ENCODE data around the gene EPHA2. TPM values are rescaled to one million over a fixed set of nuclear protein-coding genes. Genes with fewer than 3 reads are reported as not detected.

Gene EPHA2
- total and polyA plus RNA-seq, 8 donors, result 4.6 to 200 (median 23.4) TPM

DNA sequence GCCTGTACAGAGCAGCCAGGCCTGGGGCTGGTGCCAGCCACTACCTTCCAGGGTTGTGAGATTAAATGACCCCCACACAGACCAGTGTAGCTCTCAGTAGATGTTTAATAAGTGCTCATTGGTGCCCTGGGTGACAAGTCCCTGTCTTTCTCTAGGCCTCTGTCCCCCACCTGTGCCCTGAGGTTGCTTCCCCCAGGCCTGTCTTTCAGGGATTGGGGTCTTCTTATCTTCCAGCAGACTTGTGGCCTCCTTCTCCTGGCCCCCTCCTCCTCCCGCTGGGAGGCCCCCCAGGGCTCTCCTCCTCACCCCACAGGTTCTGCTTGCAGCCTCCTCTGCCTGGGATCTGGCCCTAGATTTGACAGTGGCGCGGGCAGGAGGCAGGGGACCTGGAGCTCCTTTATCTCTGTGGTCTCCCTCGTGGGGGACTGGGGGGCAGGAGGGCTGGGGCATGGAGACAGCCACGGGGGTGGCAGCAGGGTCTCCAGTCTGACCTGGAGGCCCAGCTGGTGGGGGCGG is 40.3 kb downstream of the EPHA2 start:
- WGBS, 5 donors, result 64 to 83% (median 70%) methylated on average over 5 to 6 of the region's 6 CpGs
- no peak overlapping the region for H3K4me3 ChIP-seq
- intact Hi-C loops (cut with DNase I; ENCODE audit: low total_unique reads), result no loop called here
- H3K4me1 ChIP-seq, result peaks cover under 1 to 5% (median 2%) of the 10 kb centered on the region in 4 donors
- TF ChIP-seq POLR2AphosphoS5 (IDR thresholded peaks at IDR 0.05), result no peak
- no peak for TF ChIP-seq EP300 (IDR thresholded peaks at IDR 0.05)
- TF ChIP-seq POLR2A (IDR thresholded peaks at IDR 0.05), result no peak
- TF ChIP-seq, protein P1, sequence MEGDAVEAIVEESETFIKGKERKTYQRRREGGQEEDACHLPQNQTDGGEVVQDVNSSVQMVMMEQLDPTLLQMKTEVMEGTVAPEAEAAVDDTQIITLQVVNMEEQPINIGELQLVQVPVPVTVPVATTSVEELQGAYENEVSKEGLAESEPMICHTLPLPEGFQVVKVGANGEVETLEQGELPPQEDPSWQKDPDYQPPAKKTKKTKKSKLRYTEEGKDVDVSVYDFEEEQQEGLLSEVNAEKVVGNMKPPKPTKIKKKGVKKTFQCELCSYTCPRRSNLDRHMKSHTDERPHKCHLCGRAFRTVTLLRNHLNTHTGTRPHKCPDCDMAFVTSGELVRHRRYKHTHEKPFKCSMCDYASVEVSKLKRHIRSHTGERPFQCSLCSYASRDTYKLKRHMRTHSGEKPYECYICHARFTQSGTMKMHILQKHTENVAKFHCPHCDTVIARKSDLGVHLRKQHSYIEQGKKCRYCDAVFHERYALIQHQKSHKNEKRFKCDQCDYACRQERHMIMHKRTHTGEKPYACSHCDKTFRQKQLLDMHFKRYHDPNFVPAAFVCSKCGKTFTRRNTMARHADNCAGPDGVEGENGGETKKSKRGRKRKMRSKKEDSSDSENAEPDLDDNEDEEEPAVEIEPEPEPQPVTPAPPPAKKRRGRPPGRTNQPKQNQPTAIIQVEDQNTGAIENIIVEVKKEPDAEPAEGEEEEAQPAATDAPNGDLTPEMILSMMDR (IDR thresholded peaks at IDR 0.05), result no peak
- no peaks in the 10 kb centered on the region for H3K27me3 ChIP-seq
- no peak overlapping the region for H3K27ac ChIP-seq
- DNase-seq, result peak in 1 of 2 donors; percentile 9
- H3K9me3 ChIP-seq, result no peaks in the 10 kb centered on the region
- no peaks in the 10 kb centered on the region for H3K36me3 ChIP-seq

DNA sequence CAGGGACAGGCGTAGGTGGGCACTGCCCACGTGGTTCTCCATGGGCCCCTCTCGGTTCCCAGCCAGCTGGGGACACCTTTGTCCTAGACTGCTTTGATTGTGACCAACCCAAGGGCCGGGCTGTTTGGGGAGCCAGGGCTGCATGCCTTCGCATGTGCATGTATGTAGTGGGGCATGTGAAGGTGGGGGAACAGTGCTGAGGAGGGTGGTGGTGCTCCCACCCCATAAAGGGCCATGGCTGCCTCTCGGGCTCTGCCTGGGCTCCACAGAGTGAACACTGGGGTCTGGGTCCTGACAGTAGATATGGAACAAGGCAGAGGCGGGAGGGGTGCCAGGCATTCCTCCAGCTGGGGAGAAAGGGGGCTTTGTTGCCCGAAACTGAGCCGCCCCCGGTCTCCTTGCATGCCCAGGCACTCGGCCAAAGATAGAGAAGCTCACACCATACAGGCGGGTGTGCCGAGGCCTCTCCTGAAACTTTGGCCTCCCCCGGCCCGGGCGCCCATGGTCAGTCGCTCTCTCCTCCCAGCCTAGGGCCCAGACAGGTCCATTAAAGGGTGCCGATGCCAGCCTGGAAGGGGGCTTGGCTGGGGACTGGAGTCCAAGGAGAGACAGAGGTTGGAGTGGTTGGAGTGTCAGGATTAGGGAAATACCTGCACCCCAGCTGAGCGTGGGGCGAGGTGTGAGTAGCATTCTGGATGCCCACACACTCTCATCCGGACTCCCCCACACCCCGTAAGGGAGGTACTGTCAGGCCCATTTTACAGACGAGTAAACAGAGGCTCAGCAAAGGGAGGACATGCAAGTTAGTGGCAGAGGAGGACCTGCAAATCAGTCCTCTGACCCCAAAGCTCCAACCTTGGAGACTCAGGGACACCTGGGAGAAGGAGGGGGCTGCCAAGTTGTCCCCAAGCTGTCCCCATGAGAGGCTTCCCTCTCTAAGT is 41.1 kb downstream of the EPHA2 start:
- 66 to 81% (median 72%) methylated on average over 15 to 23 of the region's 23 CpGs for WGBS, 5 donors
- no peaks in the 10 kb centered on the region for H3K27me3 ChIP-seq
- no peaks in the 10 kb centered on the region for H3K9me3 ChIP-seq
- peak in 1 of 2 donors; percentile 57 for DNase-seq
- no peaks in the 10 kb centered on the region for H3K36me3 ChIP-seq
- intact Hi-C loops (cut with DNase I; ENCODE audit: low total_unique reads), result no loop called here
- H3K4me3 ChIP-seq, result no peak overlapping the region
- no peak overlapping the region for H3K27ac ChIP-seq
- TF ChIP-seq, protein P1 (IDR thresholded peaks at IDR 0.05), result no peak
- TF ChIP-seq POLR2A (IDR thresholded peaks at IDR 0.05) (no peak), EP300 (IDR thresholded peaks at IDR 0.05) (no peak), POLR2AphosphoS5 (IDR thresholded peaks at IDR 0.05) (no peak)
- no peaks in the 10 kb centered on the region for H3K4me1 ChIP-seq

DNA sequence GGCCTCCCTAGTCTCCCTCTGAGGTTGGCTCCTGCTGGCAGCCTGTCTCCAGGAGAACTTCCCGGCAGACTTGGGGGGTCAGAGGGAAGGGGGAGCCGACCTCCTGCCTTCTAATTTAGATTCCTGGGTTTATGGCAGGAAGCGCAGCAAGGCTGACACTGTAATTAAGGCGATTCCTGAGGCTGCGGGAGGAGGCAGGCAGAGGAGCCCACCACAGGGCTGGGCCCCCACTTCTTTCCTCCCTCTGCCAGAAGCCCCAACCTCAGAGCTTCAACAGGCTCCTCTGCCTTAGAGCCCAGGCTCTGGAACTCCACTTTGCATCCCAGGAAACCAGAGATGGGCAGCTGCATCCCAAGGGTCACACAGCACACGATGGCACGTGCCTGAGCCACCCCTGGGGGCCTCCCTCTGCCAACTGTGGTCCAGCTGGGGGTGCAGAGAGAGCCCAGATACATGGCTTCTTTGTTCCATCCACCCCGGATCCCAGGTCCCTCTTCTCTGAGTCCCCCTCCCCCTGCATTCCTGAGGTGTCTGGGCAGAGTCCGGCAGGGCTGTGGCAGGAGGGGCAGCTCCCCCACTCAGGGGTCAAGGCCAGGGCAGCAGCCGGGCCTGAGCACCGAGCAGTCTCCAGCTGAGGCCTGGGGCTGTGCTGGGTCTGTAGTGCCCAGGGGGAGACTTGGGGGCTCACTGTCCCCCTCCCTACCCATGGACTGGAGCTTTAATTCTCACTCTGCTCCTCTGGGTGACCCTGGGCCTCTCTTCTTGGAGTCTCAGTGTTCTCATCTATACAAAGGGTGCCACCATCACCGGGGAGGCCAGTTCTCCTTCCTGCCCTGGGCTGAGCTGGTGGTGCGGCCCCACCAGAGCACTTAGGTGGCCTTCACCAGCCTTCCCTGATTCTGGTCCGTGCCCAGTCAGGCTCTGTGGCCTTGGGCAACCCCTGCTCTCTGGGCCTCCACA is 43.0 kb downstream of the EPHA2 start:
- no peaks in the 10 kb centered on the region for H3K27me3 ChIP-seq
- H3K9me3 ChIP-seq, result peaks cover 8 to 12% (median 11%) of the 10 kb centered on the region in 4 donors
- WGBS, 5 donors, result 65 to 81% (median 69%) methylated on average over 11 to 14 of the region's 14 CpGs
- no peaks in the 10 kb centered on the region for H3K36me3 ChIP-seq
- peak in 1 of 2 donors; percentile 70 for DNase-seq
- H3K4me3 ChIP-seq, result no peak overlapping the region
- no peak overlapping the region for H3K27ac ChIP-seq
- TF ChIP-seq, protein P1 (IDR thresholded peaks at IDR 0.05), result no peak
- TF ChIP-seq POLR2AphosphoS5 (IDR thresholded peaks at IDR 0.05), result no peak
- no peak for TF ChIP-seq EP300 (IDR thresholded peaks at IDR 0.05)
- TF ChIP-seq POLR2A (IDR thresholded peaks at IDR 0.05), result no peak
- H3K4me1 ChIP-seq, result no peaks in the 10 kb centered on the region
- intact Hi-C loops (cut with DNase I; ENCODE audit: low total_unique reads), result no loop called here
